ENCODE results near the gene FAM98C.

Gene FAM98C

DNA sequence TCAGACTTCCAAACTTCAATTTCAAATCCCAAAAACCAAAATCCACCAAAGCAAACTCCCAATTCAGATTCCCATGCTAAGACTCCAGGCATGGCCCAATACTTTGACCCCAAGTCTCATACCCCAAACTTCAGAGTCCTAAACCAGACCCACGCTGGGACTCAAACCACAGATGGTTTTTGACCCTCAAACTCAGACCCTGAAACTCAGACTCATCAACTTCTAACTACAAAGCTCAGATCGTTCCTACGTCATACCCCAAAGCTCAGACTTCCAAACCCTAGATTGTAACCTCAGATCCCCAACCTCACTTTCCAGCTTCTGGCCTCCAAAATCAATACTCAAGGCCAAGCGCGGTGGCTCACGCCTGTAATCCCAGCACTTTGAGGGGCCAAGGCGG is 42.5 kb downstream of the FAM98C start:
- TF ChIP-seq, protein P1, sequence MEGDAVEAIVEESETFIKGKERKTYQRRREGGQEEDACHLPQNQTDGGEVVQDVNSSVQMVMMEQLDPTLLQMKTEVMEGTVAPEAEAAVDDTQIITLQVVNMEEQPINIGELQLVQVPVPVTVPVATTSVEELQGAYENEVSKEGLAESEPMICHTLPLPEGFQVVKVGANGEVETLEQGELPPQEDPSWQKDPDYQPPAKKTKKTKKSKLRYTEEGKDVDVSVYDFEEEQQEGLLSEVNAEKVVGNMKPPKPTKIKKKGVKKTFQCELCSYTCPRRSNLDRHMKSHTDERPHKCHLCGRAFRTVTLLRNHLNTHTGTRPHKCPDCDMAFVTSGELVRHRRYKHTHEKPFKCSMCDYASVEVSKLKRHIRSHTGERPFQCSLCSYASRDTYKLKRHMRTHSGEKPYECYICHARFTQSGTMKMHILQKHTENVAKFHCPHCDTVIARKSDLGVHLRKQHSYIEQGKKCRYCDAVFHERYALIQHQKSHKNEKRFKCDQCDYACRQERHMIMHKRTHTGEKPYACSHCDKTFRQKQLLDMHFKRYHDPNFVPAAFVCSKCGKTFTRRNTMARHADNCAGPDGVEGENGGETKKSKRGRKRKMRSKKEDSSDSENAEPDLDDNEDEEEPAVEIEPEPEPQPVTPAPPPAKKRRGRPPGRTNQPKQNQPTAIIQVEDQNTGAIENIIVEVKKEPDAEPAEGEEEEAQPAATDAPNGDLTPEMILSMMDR (IDR thresholded peaks at IDR 0.05; ENCODE audit: low read depth, low read length) = no peak
- no peaks in the 10 kb centered on the region for H3K36me3 ChIP-seq

DNA sequence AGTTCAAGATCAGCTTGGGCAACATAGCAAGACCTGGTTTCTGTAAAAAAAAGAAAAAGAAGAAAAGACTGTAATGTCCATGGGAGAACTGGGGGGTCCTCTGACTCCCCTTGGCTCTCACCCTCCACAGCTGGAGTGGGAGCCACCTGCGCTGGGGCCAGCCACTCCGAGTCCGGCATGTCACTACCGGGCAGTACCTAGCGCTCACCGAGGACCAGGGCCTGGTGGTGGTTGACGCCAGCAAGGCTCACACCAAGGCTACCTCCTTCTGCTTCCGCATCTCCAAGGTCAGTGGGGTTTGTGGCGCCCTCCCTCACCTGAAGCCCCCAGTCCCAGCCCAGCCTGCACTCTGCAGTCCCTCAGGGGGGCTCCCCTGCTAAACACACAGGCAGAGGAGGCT is 45.3 kb downstream of the FAM98C start:
- no peaks in the 10 kb centered on the region for H3K36me3 ChIP-seq
- no peaks in the 10 kb centered on the region for H3K9me3 ChIP-seq (ENCODE audit: severe bottlenecking)
- H3K4me3 ChIP-seq (ENCODE audit: low read depth, low read length) = no peak overlapping the region
- TF ChIP-seq, protein P1 (IDR thresholded peaks at IDR 0.05; ENCODE audit: low read depth, low read length) = no peak
- H3K27me3 ChIP-seq (ENCODE audit: insufficient read depth, low read depth, severe bottlenecking) = no peaks in the 10 kb centered on the region
- H3K27ac ChIP-seq = no peak overlapping the region
- no peak for DNase-seq

More for the DNA sequence above, 42.5 kb downstream of the FAM98C start:
- H3K27ac ChIP-seq = no peak overlapping the region
- H3K9me3 ChIP-seq (ENCODE audit: severe bottlenecking) = no peaks in the 10 kb centered on the region
- no peaks in the 10 kb centered on the region for H3K27me3 ChIP-seq (ENCODE audit: insufficient read depth, low read depth, severe bottlenecking)
- H3K4me3 ChIP-seq (ENCODE audit: low read depth, low read length) = no peak overlapping the region
- no peak for DNase-seq

DNA sequence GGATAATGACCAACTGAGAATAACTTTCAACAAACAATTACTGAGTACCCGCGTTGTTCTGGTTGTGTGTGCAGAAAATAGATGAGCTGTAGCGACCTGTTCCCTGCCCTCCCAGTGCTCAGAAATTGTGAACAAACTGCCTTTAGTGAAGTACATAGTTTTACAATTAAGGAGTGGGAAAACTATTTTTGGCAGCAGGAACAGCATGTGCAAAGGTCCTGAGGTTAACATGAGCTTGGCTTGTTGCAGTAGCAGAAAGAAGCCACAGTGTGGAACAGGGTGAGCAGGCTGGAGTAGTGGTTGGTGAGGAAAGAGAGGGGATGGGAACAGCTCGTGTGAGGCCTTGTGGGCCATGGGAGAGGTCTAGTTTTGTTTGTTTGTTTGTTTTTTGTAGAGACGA is 46.6 kb downstream of the FAM98C start:
- no peak for DNase-seq
- H3K9me3 ChIP-seq (ENCODE audit: severe bottlenecking) = no peaks in the 10 kb centered on the region
- H3K4me3 ChIP-seq (ENCODE audit: low read depth, low read length) = no peak overlapping the region
- no peaks in the 10 kb centered on the region for H3K27me3 ChIP-seq (ENCODE audit: insufficient read depth, low read depth, severe bottlenecking)
- TF ChIP-seq, protein P1 (IDR thresholded peaks at IDR 0.05; ENCODE audit: low read depth, low read length) = no peak
- no peak overlapping the region for H3K27ac ChIP-seq
- no peaks in the 10 kb centered on the region for H3K36me3 ChIP-seq

DNA sequence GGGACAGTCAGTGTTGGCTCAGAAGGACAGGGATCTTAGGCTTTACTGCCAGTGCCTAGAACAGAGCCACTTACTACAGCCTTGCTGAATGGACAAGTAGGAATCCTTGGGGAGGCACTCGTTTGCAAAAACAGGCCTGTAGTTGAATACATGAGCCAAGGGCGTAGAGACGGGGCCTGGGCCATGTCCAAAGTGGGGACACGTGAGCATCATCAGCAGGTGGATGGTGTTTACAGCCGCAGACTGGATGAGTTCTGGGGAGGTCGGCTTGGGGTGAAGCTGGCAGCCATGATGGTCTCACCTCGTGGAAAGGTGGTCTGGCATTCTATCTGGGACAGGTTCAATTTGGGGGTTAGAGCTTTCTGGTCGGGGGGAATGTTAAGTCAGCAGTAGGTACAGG is 48.1 kb downstream of the FAM98C start:
- TF ChIP-seq, protein P1 (IDR thresholded peaks at IDR 0.05; ENCODE audit: low read depth, low read length) = no peak
- DNase-seq = no peak
- Histone ChIP-seq H3K27ac (no peak overlapping the region), H3K36me3 (no peaks in the 10 kb centered on the region), H3K4me3 (ENCODE audit: low read depth, low read length) (no peak overlapping the region), H3K27me3 (ENCODE audit: insufficient read depth, low read depth, severe bottlenecking) (no peaks in the 10 kb centered on the region), H3K9me3 (ENCODE audit: severe bottlenecking) (no peaks in the 10 kb centered on the region)

DNA sequence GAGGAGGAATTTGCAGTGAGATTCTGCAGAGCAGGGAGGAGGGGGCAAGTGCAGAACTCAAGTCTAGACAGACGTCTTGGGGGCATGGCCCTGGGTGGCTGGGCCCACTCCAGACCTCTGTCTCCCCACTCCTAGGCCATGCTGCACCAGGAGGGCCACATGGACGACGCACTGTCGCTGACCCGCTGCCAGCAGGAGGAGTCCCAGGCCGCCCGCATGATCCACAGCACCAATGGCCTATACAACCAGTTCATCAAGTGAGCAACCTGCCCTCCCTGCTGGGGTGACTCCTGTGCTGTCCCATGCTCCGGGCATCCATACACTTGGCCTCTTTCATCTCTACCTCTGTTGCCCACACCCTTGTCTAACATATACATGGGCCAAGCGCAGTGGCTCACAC is 48.7 kb downstream of the FAM98C start:
- Histone ChIP-seq H3K9me3 (ENCODE audit: severe bottlenecking) (no peaks in the 10 kb centered on the region), H3K36me3 (no peaks in the 10 kb centered on the region), H3K4me3 (ENCODE audit: low read depth, low read length) (no peak overlapping the region), H3K27ac (no peak overlapping the region), H3K27me3 (ENCODE audit: insufficient read depth, low read depth, severe bottlenecking) (no peaks in the 10 kb centered on the region)
- TF ChIP-seq, protein P1 (IDR thresholded peaks at IDR 0.05; ENCODE audit: low read depth, low read length) = no peak
- no peak for DNase-seq

All from WERI-Rb-1 (cell line).